BLaER1 treated with 17β-estradiol and CSF1 and Interleukin-3, amounts not matched to agents 10 nM and 100 nM (cell line): ENCODE results near the gene RNF212.
A peak's percentile ranks its signal among the peaks of the same experiment; 100 is the strongest.

Source experiments
- H3K27ac ChIP-seq, 11 experiments: shearing (Covaris generic); formaldehyde crosslinking; 2 replicates each; pipeline ENCODE4 v1.8.1; 2022
- H3K27me3 ChIP-seq, 11 experiments: shearing (Covaris generic); formaldehyde crosslinking; 2 replicates each; pipeline ENCODE4 v1.8.1; 2022
- H3K36me3 ChIP-seq, 11 experiments: shearing (Covaris generic); formaldehyde crosslinking; 2 replicates each; pipeline ENCODE4 v1.8.1; 2022
- H3K4me1 ChIP-seq, 10 experiments: shearing (Covaris generic); formaldehyde crosslinking; 2 replicates each; pipeline ENCODE4 v1.8.1; 2022
- H3K4me2 ChIP-seq, 11 experiments: shearing (Covaris generic); formaldehyde crosslinking; 2 replicates each; pipeline ENCODE4 v1.8.1; 2022
- H3K4me3 ChIP-seq, 10 experiments: shearing (Covaris generic); formaldehyde crosslinking; 2 replicates each; pipeline ENCODE4 v1.8.1; 2022
- H3K9ac ChIP-seq, 11 experiments: shearing (Covaris generic); formaldehyde crosslinking; 2 replicates each; pipeline ENCODE4 v1.8.1; 2022
- H3K9me3 ChIP-seq, 11 experiments: shearing (Covaris generic); formaldehyde crosslinking; replicated peaks in 1 of 11; 2 replicates each; pipeline ENCODE4 v1.8.1; 2022
- H4K20me1 ChIP-seq, 11 experiments: shearing (Covaris generic); formaldehyde crosslinking; 2 replicates each; pipeline ENCODE4 v1.8.1; 2022
- Cebpa-rat ChIP-seq, 11 experiments: shearing (Covaris generic); IDR thresholded peaks; 2 replicates each; pipeline ENCODE4 v1.8.1; 2022

RNF212 gene

GRCh38 chr4:1111259-1111809 is 2.0 kb downstream of the RNF212 start:
- H3K36me3 ChIP-seq = no peaks in the 10 kb centered on the region
- peaks cover 4 to 23% (median 16%) of the 10 kb centered on the region in 11 experiments; a peak in 19 of 22 replicates for H3K27me3 ChIP-seq
- no peak overlapping the region for H3K4me3 ChIP-seq
- TF ChIP-seq Cebpa-rat (IDR thresholded peaks at IDR 0.05) = no peak
- no peak overlapping the region for H3K9ac ChIP-seq
- H3K4me2 ChIP-seq = peak overlapping the region in 8 of 11 experiments; percentile 72 to 95 (median 86); a peak in 16 of 22 replicates
- H3K27ac ChIP-seq = peak overlapping the region in 1 of 11 experiments; percentile 62; a peak in 1 of 22 replicates
- H3K9me3 ChIP-seq = no peaks in the 10 kb centered on the region
- peaks cover 8 to 46% (median 31%) of the 10 kb centered on the region in 10 experiments for H3K4me1 ChIP-seq
- no peaks in the 10 kb centered on the region for H4K20me1 ChIP-seq

DNA sequence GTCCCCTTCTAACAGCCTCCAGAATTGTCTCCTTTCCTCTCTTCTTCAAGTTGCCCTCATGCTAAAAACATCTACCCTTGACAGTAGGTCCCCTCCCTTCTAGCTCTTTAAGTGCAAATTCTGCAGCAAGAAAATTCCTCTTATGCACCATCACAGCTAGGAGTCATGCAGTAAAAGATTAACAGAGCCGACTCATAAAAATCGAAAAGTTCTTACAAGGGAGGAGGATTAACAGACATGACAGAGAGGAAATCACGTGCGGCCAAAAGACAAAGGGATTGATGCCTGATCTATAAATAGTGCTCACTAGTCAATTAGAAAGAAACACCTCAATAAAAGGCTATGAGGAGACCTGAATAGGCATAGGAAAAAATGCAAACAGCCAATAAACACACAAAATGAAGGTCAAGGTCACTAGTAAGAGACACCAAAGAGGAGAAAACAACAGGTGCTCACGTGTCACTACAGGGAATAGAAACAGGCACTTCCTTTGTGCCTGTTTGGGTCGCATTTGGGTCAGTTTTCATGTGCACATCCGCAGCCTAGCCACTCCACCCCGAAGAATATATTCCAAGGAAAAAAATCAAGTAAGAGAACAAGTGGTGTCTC is 3.4 kb downstream of the RNF212 start:
- H3K4me2 ChIP-seq = peak overlapping the region in 8 of 11 experiments; percentile 11 to 90 (median 45); a peak in 14 of 22 replicates

GRCh38 chr4:1109333-1109732 is 4.0 kb downstream of the RNF212 start:
- TF ChIP-seq Cebpa-rat (IDR thresholded peaks at IDR 0.05) = no peak
- Histone ChIP-seq H3K4me3 (no peak overlapping the region), H3K27ac (no peak overlapping the region), H3K4me1 (peaks cover 8 to 47% (median 29%) of the 10 kb centered on the region in 10 experiments), H3K27me3 (peaks cover 4 to 23% (median 16%) of the 10 kb centered on the region in 11 experiments; a peak in 19 of 22 replicates), H4K20me1 (no peaks in the 10 kb centered on the region), H3K4me2 (peak overlapping the region in 8 of 11 experiments; percentile 11 to 90 (median 45); a peak in 14 of 22 replicates), H3K36me3 (no peaks in the 10 kb centered on the region), H3K9ac (no peak overlapping the region), H3K9me3 (no peaks in the 10 kb centered on the region)

More for the DNA sequence above, 3.4 kb downstream of the RNF212 start:
- H3K9ac ChIP-seq = no peak overlapping the region
- TF ChIP-seq Cebpa-rat (IDR thresholded peaks at IDR 0.05) = no peak
- no peaks in the 10 kb centered on the region for H3K9me3 ChIP-seq
- H4K20me1 ChIP-seq = no peaks in the 10 kb centered on the region
- H3K4me1 ChIP-seq = peaks cover 8 to 48% (median 31%) of the 10 kb centered on the region in 10 experiments
- peaks cover 4 to 23% (median 16%) of the 10 kb centered on the region in 11 experiments; a peak in 19 of 22 replicates for H3K27me3 ChIP-seq
- no peaks in the 10 kb centered on the region for H3K36me3 ChIP-seq
- no peak overlapping the region for H3K4me3 ChIP-seq
- H3K27ac ChIP-seq = no peak overlapping the region

GRCh38 chr4:1105662-1106061 is 7.7 kb downstream of the RNF212 start:
- no peak for TF ChIP-seq Cebpa-rat (IDR thresholded peaks at IDR 0.05)

GRCh38 chr4:1105067-1105466 is 8.3 kb downstream of the RNF212 start:
- Histone ChIP-seq H4K20me1 (no peaks in the 10 kb centered on the region), H3K9ac (no peak overlapping the region), H3K27me3 (peaks cover 0 to 9% (median 2%) of the 10 kb centered on the region in 11 experiments; a peak in 9 of 22 replicates), H3K9me3 (no peaks in the 10 kb centered on the region), H3K36me3 (no peaks in the 10 kb centered on the region), H3K4me2 (peak overlapping the region in 4 of 11 experiments; percentile 8 to 19 (median 16); a peak in 2 of 22 replicates), H3K4me3 (no peak overlapping the region), H3K27ac (no peak overlapping the region), H3K4me1 (peaks cover 0 to 24% (median 7%) of the 10 kb centered on the region in 10 experiments; a peak in 12 of 20 replicates)
- no peak for TF ChIP-seq Cebpa-rat (IDR thresholded peaks at IDR 0.05)

More at GRCh38 chr4:1105662-1106061, 7.7 kb downstream of the RNF212 start:
- H3K36me3 ChIP-seq = no peaks in the 10 kb centered on the region
- no peak overlapping the region for H3K9ac ChIP-seq
- no peaks in the 10 kb centered on the region for H3K9me3 ChIP-seq
- no peak overlapping the region for H3K27ac ChIP-seq
- H4K20me1 ChIP-seq = no peaks in the 10 kb centered on the region
- H3K27me3 ChIP-seq = peaks cover 2 to 15% (median 8%) of the 10 kb centered on the region in 11 experiments; a peak in 16 of 22 replicates
- peaks cover 0 to 30% (median 13%) of the 10 kb centered on the region in 10 experiments; a peak in 12 of 20 replicates for H3K4me1 ChIP-seq
- no peak overlapping the region for H3K4me3 ChIP-seq
- no peak overlapping the region for H3K4me2 ChIP-seq

DNA sequence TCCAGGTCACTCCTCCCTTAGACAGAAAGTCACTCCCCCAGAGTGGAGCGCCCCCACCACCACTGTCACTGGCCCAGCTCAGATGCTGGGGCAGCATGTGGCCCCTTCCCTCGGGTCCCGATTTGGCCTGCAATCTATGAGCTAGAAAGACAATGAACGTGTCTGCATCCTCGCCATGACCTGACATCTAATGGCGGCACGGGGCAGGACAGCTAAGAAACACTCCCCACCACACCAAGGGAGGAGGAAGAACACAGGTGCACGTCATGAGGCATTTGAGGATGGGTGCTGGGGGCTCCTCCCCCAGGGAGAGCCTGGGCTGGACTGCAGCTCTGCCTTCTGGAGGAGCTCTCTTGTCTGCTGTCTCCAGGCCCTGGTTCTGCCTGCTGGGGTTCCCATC is 8.7 kb downstream of the RNF212 start:
- H3K4me2 ChIP-seq = peak overlapping the region in 4 of 11 experiments; percentile 8 to 19 (median 16); a peak in 3 of 22 replicates
- no peak overlapping the region for H3K27ac ChIP-seq
- H3K4me3 ChIP-seq = no peak overlapping the region
- no peak overlapping the region for H3K9ac ChIP-seq
- H4K20me1 ChIP-seq = no peaks in the 10 kb centered on the region
- peaks cover 0 to 5% (median 0%) of the 10 kb centered on the region in 11 experiments; a peak in 2 of 22 replicates for H3K27me3 ChIP-seq
- H3K4me1 ChIP-seq = peaks cover 0 to 19% (median 4%) of the 10 kb centered on the region in 10 experiments; a peak in 12 of 20 replicates
- no peaks in the 10 kb centered on the region for H3K9me3 ChIP-seq
- H3K36me3 ChIP-seq = no peaks in the 10 kb centered on the region
- TF ChIP-seq Cebpa-rat (IDR thresholded peaks at IDR 0.05) = no peak

- no peak for TF ChIP-seq Cebpa-rat (IDR thresholded peaks at IDR 0.05)
- no peak overlapping the region for H3K9ac ChIP-seq
- H3K4me3 ChIP-seq = no peak overlapping the region
Observed at GRCh38 chr4:1099684-1100335, 13.6 kb downstream of the RNF212 start.

DNA sequence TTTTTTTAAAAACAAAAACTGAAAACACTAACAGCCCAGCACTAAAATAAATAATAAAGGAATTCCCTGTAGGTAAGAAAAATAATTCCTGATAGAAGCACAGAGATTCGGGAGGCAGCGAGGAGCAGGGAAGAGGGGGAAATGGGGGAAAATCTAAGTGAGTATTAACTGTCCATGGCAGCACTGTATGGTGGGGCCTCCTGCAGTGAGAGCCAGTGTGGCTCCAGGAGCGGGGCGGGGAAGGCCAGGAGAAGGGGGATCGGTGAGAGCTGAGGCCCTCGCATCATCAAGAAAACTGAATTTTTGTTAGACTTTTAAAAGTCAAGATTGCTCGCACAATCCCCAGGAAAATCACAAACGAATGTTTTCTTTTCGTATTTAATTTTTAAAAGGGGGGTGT is 14.1 kb downstream of the RNF212 start:
- H3K4me1 ChIP-seq = peaks cover 0 to 6% (median 4%) of the 10 kb centered on the region in 10 experiments; a peak in 17 of 20 replicates
- TF ChIP-seq Cebpa-rat (IDR thresholded peaks at IDR 0.05) = no peak
- H3K4me3 ChIP-seq = no peak overlapping the region
- no peaks in the 10 kb centered on the region for H3K36me3 ChIP-seq
- H3K27me3 ChIP-seq = no peaks in the 10 kb centered on the region
- H3K27ac ChIP-seq = no peak overlapping the region
- no peaks in the 10 kb centered on the region for H3K9me3 ChIP-seq
- H3K4me2 ChIP-seq = no peak overlapping the region
- no peak overlapping the region for H3K9ac ChIP-seq
- H4K20me1 ChIP-seq = no peaks in the 10 kb centered on the region

More at GRCh38 chr4:1099684-1100335, 13.6 kb downstream of the RNF212 start:
- H3K27me3 ChIP-seq = no peaks in the 10 kb centered on the region
- no peaks in the 10 kb centered on the region for H3K36me3 ChIP-seq
- no peaks in the 10 kb centered on the region for H3K9me3 ChIP-seq
- no peak overlapping the region for H3K27ac ChIP-seq
- H3K4me1 ChIP-seq = peaks cover 0 to 4% (median 0%) of the 10 kb centered on the region in 10 experiments; a peak in 5 of 20 replicates
- H4K20me1 ChIP-seq = no peaks in the 10 kb centered on the region
- H3K4me2 ChIP-seq = no peak overlapping the region
